HG02852 (cell line): ENCODE data around the gene CNTNAP2.
"Not testable (repeated sequence)": the region's sequence is repeated elsewhere in the genome, so short reads cannot be mapped to it uniquely, and the experiment has no call there.

ENCODE experiments used
- ATAC-seq: cut with Tn5 transposase; IDR thresholded peaks from one replicate; pipeline ENCODE4 v1.9.1; 2021; ENCODE audit warnings: mild to moderate bottlenecking, moderate library complexity; ENCODE audit not compliant: unreplicated experiment

The CNTNAP2 gene

DNA sequence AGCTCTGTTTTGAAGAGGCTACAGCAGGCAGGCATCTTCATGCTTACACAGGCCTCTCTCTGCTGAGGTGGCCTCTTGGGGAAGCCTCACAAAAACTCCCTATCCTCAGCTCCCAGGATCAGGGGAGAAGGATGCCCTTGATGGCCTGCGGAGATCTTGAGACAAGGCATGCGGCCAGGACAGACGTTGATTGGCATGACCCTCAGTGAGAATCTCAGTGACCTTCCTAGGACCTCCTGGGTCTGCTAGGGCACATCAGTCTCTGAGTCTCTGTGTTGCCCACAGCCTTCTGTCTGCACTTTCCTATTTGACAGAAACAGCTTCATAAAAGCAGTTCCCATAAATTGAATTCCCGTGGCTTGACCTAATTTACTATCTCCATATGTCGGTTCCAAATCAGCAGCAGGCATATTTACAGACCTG lies 1468.2 kb downstream of the CNTNAP2 start:
- ATAC-seq = no peak

DNA sequence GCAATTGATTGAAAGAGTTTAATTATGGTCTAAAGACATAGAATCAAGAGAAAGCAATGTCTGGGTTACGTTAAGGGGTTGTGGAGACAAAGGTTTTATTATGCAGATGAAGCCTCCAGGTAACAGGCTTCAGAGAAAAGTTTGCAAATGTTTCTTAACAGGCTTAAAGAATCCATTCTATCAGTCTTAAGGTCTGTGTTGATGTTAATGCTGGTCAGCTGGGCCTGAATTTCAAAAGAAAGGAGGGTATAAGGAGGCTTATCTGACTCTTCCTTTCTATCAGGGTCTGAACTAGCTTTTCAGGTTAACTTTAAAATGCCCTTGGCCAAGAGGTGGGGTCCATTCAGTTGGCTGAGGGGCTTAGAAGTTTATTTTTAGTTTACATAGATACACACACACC lies 1469.5 kb downstream of the CNTNAP2 start:
- ATAC-seq = no peak

DNA sequence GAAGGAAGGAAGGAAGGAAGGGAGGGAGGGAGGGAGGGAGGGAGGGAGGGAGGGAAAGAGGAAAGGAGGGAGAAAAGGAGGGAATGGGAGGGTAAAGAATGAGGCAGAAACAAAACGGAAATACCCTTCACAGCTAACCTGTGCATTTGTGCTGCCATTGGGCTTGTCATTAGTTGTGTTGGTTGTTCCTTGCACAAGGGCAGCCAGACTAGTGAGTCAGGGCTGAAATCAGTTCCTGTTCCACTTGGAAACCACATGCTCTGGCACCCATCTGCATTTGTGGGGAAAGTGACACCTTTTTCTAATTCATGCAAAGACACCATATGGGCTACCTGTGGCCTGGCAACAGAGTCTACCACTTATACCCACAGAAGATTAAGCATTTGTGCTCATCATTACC lies 1469.9 kb downstream of the CNTNAP2 start:
- ATAC-seq = no peak

DNA sequence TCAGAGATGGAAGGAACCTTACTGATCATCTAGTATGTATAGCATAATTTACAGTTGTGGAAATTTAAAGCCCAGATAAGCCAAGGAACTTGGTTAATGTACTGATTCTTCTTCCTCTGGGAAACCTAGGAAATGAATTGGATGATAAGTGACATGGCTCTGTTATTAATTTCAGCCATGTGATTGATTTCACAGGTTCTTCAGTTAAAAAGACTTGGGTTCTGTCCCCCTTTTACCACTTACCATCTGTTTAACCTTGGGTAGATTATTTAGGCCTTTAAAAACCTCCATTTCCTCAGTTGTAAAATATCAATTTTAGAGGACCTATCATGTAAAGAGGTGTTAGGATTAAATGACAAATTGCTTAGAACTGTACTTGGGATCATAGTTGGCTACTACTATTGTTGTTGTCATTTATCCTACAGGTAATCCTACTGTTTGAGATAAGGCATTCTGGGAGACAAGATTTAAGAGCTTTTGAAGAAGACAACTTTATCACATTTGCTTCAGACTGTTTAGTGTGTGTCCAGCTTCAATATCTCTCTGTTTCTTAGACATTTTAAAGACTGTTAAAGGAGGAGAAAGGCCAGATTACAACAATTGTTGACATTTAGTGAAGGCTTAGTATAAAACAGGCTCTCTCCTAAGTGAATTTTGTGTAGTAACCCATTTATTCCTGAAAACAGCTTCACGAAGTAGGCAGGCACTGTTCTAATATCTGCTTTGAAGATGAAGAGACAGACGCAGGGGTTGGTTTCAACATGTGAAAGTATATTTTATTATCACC lies 1476.9 kb downstream of the CNTNAP2 start:
- no peak for ATAC-seq

DNA sequence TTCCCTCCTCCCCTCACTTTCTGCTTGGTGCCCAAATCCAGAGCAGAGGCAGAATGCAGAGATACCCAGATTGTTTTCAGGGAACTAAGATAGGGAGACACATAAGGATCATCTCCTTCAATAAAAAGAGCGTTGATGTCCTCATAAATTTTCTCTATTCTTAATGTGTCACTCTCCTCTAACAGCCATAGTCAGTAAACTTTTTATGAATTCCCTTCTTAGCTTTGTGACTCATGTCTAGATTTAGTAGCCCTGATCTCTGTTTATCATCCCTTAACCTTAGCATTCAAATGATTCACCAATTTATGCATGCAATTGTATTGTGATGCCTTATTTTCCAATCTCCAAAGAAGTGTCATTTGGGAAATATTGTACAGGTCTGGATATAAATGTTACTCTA lies 1478.4 kb downstream of the CNTNAP2 start:
- ATAC-seq = no peak

DNA sequence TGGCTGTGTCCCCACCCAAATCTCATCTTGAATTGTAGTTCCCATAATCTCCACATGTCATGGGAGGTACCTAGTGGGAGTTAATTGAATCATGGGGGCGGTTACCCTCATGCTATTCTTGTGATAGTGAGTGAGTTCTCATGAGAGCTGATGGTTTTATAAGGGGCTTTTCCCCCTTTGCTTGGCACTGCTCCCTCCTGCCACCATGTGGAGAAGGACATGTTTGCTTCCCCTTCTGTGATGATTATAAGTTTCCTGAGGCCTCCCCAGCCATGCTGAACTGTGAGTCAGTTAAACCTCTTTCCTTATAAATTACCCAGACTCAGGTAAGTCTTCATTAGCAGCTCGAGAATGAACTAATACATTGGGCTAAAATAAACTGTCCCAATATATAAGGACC lies 1482.1 kb downstream of the CNTNAP2 start:
- ATAC-seq = not testable (repeated sequence)

DNA sequence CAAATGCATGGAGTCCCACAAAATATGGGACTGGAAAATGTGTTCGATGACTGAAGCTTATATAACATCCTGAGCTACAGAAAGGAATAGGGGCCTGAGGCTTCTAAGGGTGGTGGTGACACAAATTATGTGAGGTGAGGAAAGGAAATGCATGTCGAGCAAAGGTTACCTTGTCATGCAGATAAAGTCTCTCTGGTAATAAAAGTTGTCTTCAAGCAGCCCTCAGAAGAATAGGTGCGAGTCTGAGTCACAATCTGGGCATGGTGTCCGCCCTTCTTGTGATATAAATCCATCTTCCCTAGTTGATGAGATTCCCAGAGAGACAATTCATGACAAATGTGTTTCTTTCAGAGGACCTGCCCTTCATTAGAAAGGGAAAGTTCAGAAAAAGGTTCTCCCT lies 1488.7 kb downstream of the CNTNAP2 start:
- no peak for ATAC-seq

DNA sequence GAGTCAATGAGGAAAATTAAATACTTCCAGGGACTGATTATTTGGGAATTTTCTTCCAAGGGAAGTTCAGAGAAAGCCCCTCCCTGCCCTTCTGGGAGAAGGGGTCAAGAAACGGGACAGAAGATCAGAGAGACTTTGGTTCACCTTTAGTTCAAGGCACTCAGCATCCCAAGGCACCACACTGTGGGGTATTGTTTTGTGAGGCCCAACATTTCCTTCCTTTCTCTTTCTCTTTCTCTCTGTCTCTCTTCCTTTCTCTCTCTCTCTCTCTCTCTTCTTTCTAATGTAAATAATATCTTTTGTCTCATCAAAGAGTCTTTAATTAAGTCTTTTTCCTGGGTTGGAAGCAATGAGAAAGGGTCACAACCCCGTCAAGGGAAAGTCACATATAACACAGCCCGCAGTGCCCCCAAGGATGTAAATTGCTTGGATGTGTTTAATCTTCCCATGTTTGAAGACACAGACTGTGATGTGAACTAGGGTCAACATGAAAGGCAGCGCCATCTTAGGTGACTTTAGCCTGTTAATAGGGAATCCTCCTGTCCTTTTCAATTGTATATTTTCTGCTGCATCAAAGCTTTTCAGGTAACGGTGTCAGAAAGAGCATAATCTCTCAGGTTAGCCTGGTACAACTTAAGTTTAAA lies 1490.7 kb downstream of the CNTNAP2 start:
- ATAC-seq = no peak

DNA sequence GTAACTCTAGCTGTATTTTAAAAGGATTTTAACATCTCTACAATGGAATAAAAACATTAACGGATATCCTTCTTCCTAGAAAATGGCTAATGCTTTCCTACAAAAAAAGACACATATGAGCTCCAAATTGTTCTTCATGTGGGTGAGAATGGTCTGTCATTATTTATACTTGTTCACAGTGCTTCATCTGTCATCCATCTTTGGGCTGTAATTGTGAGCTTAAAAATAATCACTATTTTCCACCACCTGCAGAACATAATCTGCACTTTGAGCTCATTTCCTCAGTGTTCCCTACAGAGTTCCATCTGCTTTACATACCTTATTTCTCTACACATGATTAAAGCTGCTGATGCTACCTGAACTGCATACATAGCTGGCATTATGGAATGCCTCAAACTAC lies 1494.8 kb downstream of the CNTNAP2 start:
- ATAC-seq = no peak

DNA sequence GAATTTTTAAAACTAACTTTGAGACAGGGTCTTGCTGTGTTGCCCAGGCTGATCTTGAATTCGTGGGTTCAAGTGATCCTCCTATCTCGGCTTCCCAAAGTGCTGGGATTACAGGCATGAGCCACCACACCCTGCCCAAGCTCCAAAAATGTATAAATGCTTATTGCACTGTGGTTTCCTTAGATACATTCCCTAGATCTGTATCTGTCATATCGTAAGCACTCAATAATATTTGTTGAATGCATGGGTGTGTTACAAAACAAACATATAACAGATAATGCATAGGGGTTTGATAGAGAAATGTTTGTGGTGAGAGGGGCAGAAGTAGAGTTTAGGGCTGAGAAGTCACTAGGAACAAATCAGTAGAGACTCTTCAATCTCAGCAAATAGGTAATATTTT lies 1518.7 kb downstream of the CNTNAP2 start:
- no peak for ATAC-seq

DNA sequence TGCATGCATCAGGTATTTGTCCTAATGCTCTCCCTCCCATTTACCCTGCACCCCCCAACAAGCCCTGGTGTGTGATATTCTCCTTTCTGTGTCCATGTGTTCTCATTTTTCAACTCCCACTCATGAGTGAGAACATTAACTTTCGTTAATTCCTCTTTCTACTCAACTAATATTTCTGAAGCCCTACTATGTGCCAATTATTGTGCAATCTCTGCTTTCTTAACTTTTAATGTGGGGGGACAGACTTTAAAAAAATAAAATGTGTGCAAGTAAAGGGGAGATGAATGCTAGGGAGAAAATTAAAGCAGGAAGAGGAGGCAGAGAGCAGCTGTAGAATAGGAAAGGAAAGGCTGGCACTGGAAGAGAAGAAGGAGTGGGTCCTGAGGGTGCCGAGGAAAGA lies 1520.0 kb downstream of the CNTNAP2 start:
- no peak for ATAC-seq

DNA sequence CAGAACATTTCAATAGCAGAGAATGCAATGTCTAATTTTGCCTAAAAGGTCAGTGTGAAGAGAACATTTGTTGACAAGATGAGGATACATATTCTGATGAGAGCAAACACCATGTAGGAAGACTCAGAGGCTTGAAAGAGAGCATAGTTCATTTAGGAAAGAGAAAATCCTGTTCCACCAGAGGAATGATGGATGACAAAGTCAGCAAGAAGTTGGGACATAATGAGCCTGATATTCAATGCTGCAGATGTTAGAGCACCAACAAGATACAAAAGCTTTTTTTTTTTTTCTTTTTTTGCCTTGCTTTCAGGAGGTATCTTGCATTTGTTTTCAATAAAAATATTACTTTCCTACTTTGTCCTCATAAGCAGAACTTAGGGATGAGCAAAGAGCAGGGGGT lies 1522.0 kb downstream of the CNTNAP2 start:
- ATAC-seq = no peak

DNA sequence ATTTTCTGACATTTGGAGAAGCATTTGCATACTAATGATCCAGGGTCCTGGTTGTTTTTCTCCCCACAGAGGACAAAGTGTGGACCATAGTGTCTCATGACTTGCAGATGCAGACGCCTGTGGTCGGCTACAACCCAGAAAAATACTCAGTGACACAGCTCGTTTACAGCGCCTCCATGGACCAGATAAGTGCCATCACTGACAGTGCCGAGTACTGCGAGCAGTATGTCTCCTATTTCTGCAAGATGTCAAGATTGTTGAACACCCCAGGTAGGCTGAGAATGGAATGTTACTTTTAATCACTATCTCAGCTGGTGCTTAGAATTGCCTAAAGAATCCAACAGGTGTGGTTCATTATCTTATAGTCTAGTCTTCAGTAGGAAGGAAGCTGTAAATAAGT lies 1522.4 kb downstream of the CNTNAP2 start:
- no peak for ATAC-seq

DNA sequence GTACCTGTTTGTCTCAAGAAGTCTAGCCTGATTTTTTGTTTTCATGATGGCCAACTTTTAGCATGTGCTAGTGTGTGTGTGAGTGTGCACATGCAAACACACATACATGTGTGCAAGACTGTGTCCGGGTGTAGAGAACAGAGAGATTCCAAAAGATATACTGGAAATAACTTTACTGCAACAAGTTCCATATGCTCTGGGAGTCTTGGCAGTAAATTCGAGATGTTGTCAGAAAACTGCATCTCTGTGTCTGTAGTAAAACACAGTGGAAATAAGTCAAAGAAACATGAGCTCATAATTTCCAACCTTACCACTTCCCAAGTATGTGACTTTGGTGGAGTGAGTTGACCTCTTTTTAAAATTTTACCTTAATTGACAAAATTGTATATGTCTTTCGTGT lies 1523.2 kb downstream of the CNTNAP2 start:
- no peak for ATAC-seq

DNA sequence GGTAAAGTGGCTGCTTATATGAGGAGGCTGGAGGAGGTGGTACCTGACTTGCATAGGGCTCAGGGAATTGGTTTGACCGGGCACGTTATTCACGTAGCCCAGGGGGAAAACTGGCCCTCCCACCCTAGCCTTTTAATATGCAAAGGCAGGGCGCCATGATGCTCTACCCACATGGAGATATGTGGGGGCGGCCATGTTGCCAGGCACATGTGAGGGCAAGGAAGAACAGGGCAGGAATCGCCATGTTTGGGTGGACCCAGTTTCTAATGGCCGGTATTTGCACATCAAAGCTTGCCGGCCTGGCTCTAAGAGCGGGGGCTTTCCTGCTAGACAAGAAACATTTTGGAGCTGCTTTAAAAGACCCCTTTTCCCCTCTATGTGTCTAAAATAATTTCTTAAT lies 1524.2 kb downstream of the CNTNAP2 start:
- no peak for ATAC-seq

DNA sequence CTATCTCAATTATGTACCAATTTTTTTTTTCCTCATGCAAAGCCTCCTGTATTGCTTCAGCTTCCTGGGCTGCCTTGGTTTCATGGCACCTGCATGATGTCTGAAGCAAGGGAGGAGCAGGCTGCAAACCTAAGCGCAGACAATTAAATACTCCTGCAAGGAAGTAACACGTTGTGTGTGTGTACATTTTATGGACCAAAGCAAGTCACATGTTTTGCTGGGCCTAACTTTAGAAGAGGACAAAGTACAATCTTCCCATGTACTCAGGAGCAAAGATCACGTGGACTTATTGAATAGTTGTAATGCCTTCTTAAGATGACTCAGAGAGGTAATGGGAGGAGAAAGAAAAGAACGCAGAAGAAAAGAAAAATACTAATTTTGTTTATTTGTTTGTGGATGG lies 1530.0 kb downstream of the CNTNAP2 start:
- no peak for ATAC-seq

DNA sequence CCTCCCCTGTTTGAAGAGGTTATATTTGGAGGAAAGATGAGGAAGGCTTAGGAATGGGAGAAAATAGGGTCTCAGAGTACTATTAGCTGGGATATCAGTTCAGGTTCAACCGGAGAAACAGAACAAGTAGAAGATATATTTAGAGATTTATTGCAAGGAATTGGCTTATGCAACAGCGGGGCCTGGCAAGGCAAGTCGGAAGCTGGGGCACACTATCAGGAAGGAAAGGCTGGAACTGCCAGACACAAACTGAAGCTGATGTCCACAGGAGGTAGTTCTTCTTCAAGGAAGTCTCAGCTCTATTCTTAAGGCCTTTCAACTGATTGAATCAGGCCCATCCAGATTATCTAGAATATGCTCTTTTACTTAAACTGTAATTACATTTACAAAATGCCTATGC lies 1534.4 kb downstream of the CNTNAP2 start:
- ATAC-seq = no peak

DNA sequence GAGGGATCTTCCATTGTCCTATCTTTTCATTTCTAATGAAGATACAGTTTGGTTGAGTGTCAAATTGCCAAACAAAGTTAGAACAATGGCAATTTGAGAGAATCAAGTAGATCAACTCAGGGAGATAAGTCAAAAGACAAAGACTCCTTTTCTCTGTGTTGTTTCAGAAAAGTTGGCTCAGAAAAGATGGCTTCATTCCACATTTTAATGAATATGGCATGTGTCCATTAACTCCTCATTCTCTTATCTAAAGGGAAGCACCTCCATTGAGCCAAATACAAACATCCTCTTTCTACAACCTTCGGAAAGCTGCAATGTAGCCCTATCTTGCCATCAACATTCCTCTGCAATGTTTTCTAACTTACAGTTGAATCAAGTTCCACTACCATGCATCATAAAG lies 1535.0 kb downstream of the CNTNAP2 start:
- ATAC-seq = no peak

DNA sequence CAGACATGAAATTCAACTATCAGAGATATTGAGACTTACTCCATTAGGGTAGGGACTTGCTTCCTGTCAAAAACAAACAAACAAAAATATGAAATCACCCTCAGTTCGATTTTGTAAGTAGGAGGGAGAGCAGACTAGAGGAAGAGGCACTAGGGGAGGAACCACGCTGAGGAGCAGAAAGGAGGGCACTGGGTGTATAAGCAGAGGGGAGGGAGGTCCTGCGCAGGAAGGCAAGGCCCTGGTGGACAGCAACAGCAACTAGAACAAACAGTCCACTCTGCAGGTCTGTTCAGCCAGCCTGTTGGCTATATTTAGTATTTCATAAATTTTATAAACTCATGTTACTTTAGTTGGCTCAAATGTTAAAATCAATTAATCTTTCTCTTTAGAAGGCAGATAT lies 1536.9 kb downstream of the CNTNAP2 start:
- no peak for ATAC-seq

DNA sequence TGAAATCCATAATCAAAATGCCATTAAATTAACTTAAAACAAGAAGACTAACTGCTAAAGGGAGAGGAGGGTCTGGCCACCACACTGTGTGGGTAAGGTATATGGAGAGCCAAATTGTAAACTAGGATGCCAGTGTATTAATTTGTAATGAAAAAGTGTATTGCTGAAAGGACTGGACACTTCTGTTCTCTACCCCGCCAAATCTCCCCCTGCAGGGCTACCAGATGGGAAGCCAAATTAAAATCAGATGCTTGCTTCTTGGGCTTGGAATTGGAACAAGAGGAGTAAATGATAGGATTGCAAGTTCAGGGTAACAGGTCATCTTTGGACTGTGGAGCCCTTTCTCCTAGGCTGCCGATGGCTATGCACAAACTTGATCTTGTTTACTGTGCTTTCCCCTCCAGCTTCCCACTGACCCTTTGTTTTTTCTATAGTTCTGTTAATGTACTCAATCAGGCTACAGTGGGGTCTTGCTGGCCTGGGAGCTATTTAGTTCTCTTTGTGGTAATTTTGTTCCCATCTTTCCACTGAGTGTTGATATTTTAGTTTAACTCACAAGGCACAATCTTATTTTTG lies 1541.9 kb downstream of the CNTNAP2 start:
- no peak for ATAC-seq

DNA sequence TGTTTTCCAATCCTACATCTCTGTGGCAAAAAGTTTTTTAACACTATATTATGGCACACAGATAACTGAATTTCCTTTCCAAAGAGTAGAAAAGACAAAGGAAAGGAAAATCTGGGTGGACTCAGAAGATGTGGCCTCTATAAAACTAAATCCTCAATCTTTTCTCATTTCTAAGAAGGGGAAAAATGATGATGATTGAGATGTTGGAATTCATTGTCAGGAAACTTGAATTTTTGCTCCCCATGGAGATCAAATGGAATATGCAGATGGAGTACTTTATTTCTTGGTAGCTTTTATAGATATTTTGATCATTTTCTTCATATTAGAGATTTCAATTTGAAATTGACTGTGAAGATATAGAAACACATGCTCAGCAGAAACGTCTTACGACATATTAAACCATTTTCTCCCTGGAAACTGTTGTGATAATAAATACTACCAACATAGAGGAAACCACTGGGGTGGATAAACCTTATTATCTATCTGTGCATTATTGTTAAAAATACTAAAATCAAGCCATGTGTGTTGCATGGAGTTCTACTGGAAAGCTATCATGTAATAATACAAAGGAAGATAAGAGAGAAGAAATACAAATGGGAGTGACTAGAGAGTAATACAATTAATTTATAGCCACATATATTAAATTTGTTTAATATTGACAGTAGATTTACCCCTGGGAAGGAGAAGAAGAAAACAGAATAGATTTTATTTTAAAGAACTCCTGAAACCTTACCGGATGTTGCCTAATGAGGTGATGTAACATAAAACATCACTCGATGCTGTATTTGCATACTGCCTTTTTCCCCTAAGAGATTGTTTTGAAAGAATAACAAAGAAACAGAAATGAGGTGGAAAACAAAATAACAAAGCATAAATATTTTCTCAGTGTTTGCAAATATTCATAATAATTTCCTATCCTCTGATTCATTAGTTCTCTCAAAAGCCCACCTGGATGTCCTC lies 1542.7 kb downstream of the CNTNAP2 start:
- ATAC-seq = no peak
